ENCODE measurements around the gene ARMC7.
"Not testable (repeated sequence)": the region's sequence is repeated elsewhere in the genome, so short reads cannot be mapped to it uniquely, and the experiment has no call there.

The ARMC7 gene

DNA sequence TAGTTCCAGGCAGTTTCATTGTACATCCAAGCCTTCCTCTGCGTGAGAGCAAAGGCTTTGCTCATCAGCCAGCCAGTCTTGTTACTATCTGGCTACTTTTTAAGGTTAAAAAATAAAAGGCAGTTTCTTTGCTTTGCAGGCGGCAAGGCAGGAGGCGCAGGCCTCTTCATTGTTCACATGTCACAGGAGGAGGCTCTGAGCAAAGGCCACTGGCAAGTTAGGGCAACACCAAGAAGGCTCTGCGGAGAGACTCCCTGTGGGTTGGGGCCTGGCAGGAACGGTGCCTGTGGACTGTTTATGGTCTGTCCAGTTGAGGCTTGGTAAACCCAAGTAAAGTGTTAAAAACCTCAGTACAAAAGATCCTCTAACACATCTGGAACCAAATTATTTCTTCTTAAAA is 25.7 kb downstream of the ARMC7 start:
- no peak overlapping the region for H3K4me3 ChIP-seq (ENCODE audit: low read depth, low read length)
- DNase-seq (ENCODE audit: low read depth): no peak
- TF ChIP-seq CTCF (IDR thresholded peaks at IDR 0.05; ENCODE audit: low read depth, low read length, missing control alignments): no peak
- in situ Hi-C loops (cut with HindIII; ENCODE audit: low sequenced_read_pairs): loop anchor here (5.0 kb wide), 1 partner anchor 83 kb away; no protein-coding TSS in a partner anchor

DNA sequence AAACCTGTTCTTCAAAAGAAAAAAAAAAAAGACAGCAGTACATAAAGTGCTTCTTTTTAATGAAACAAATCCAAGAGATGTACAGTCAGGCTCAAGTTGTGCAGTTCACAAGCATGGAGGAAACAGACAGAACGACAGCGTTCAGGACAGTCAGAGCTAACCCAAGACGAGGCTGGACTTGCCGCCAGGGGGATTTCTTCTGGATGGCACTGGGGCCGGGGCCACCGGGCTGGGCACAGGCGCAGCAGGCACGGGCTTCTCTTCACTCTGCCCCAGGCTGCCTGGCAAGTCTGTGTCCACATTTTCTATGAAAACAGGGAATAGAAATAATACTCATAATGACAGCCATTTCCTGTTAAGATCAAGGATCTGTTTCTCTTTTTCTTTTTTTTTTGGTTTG is 26.2 kb downstream of the ARMC7 start:
- no peak for TF ChIP-seq CTCF (IDR thresholded peaks at IDR 0.05; ENCODE audit: low read depth, low read length, missing control alignments)
- in situ Hi-C loops (cut with HindIII; ENCODE audit: low sequenced_read_pairs): loop anchor here (5.0 kb wide), 1 partner anchor 84 kb away; no protein-coding TSS in a partner anchor
- no peak overlapping the region for H3K4me3 ChIP-seq (ENCODE audit: low read depth, low read length)
- no peak for DNase-seq (ENCODE audit: low read depth)

- in situ Hi-C loops (cut with HindIII; ENCODE audit: low sequenced_read_pairs): loop anchor here (5.0 kb wide), 1 partner anchor 85 kb away; no protein-coding TSS in a partner anchor
- DNase-seq (ENCODE audit: low read depth); H3K4me3 ChIP-seq (ENCODE audit: low read depth, low read length): not testable (repeated sequence)
Measured at GRCh38 chr17:75137762-75138161, 28.0 kb downstream of the ARMC7 start.

- in situ Hi-C loops (cut with HindIII; ENCODE audit: low sequenced_read_pairs): loop anchor here (5.0 kb wide), 1 partner anchor 86 kb away; no protein-coding TSS in a partner anchor
- DNase-seq (ENCODE audit: low read depth): no peak
- TF ChIP-seq CTCF (IDR thresholded peaks at IDR 0.05; ENCODE audit: low read depth, low read length, missing control alignments): no peak
Measured at GRCh38 chr17:75138519-75138918, 28.8 kb downstream of the ARMC7 start.

DNA sequence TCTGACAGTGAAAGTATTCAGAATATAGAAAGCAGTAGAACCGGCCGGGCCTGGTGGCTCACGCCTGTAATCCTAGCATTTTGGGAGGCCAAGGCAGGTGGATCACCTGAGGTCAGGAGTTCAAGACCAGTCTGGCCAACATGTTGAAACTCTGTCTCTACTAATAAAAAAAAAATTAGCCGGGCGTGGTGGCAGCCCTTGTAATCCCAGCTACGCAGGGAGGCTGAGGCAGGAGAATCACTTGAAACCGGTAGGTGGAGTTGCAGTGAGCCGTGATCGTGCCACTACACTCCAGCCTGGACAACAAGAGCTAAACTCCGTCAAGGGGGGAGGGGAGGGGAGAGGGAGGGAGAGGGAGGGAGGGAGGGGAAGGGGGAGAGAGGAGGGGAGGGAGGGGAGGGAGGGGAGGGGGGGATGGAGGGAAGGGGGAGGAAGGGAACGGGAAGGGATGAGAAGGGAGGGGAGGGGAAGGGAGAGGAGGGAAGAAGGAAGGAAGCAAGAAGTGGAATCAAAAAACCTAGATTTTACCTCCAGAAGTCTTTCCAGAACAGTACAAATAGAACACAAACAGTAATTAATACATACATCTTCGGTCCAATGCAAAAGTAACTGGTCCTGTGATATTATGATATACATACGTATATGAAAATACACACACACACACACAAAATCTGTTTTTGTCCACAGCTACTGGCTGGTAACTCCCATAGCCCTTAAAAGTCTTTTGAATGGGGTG is 32.6 kb downstream of the ARMC7 start:
- in situ Hi-C loops (cut with HindIII; ENCODE audit: low sequenced_read_pairs): no loop called here
- DNase-seq (ENCODE audit: low read depth): no peak
- TF ChIP-seq CTCF (IDR thresholded peaks at IDR 0.05; ENCODE audit: low read depth, low read length, missing control alignments): no peak
- no peak overlapping the region for H3K4me3 ChIP-seq (ENCODE audit: low read depth, low read length)

More at GRCh38 chr17:75138519-75138918, 28.8 kb downstream of the ARMC7 start:
- no peak overlapping the region for H3K4me3 ChIP-seq (ENCODE audit: low read depth, low read length)

- no peak for DNase-seq (ENCODE audit: low read depth)
- no peak for TF ChIP-seq CTCF (IDR thresholded peaks at IDR 0.05; ENCODE audit: low read depth, low read length, missing control alignments)
- in situ Hi-C loops (cut with HindIII; ENCODE audit: low sequenced_read_pairs): no loop called here
- H3K4me3 ChIP-seq (ENCODE audit: low read depth, low read length): no peak overlapping the region
Measured at GRCh38 chr17:75144816-75145512, 35.2 kb downstream of the ARMC7 start.

DNA sequence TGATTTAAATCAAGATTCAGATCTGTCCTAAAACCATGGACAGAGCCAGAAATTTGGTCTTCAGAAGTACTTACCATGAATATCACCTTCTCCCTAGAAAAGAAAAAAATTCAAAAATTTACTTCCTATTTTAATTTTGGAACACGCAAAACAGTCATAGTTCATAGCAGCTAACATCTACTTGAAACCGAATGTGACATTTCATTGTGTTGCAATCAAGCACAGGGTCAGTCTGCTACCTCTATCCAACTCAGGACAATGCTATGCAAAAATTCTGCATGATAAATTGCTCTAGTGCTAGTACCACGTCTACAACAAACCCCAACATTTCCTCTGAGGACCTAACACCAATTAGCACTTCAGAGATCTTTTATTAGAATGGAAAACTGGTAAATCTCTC is 36.8 kb downstream of the ARMC7 start:
- no peak overlapping the region for H3K4me3 ChIP-seq (ENCODE audit: low read depth, low read length)
- in situ Hi-C loops (cut with HindIII; ENCODE audit: low sequenced_read_pairs): no loop called here
- no peak for DNase-seq (ENCODE audit: low read depth)
- no peak for TF ChIP-seq CTCF (IDR thresholded peaks at IDR 0.05; ENCODE audit: low read depth, low read length, missing control alignments)

All from astrocyte of the cerebellum (primary cell).